ENCODE results near the gene PCDHAC2. TPM values are rescaled to one million over a fixed set of nuclear protein-coding genes. Genes with fewer than 3 reads are reported as not detected.

PCDHAC2 gene
- total and polyA plus RNA-seq, 4 donors, result 1.3 to 13.8 (median 3.4) TPM

GRCh38 chr5:140998921-140999410 lies 32.7 kb downstream of the PCDHAC2 start:
- DNase-seq, result no peak
- Histone ChIP-seq H3K9ac (ENCODE audit: insufficient read depth in 1 of 2, low read length in 2 of 2) (no peak overlapping the region), H3K9me3 (ENCODE audit: control insufficient read depth in 4 of 4, insufficient read depth in 3 of 4, low read length in 3 of 4) (no peaks in the 10 kb centered on the region), H3K36me3 (ENCODE audit: control insufficient read depth in 4 of 4, insufficient read depth in 4 of 4, low read length in 4 of 4) (no peaks in the 10 kb centered on the region), H3K4me3 (no peak overlapping the region), H3K27me3 (ENCODE audit: control insufficient read depth in 3 of 3, insufficient read depth in 3 of 3, low read length in 2 of 3) (no peaks in the 10 kb centered on the region), H3K4me1 (ENCODE audit: control insufficient read depth in 5 of 5, insufficient read depth in 5 of 5, low read length in 5 of 5) (peaks cover 0 to 14% (median 1%) of the 10 kb centered on the region in 5 donors), H3K27ac (ENCODE audit: low read depth in 1 of 2, low read length in 1 of 2) (no peak overlapping the region)
- WGBS, 2 donors, result 78 to 79% methylated on average over 2 of the region's 2 CpGs
- ATAC-seq (ENCODE audit: insufficient read depth, low FRiP score), result no peak
- no peak for TF ChIP-seq CTCF (IDR thresholded peaks at IDR 0.05; ENCODE audit: control extremely low read depth, extremely low read depth)

- DNase-seq (peak; percentile 35 to 58 (median 46)), ATAC-seq (ENCODE audit: insufficient read depth, low FRiP score) (no peak)
- Histone ChIP-seq H3K27me3 (ENCODE audit: control insufficient read depth in 3 of 3, insufficient read depth in 3 of 3, low read length in 2 of 3) (no peaks in the 10 kb centered on the region), H3K4me1 (ENCODE audit: control insufficient read depth in 5 of 5, insufficient read depth in 5 of 5, low read length in 5 of 5) (peaks cover 0 to 9% (median 0%) of the 10 kb centered on the region in 5 donors), H3K36me3 (ENCODE audit: control insufficient read depth in 4 of 4, insufficient read depth in 4 of 4, low read length in 4 of 4) (no peaks in the 10 kb centered on the region), H3K4me3 (no peak overlapping the region), H3K27ac (ENCODE audit: low read depth in 1 of 2, low read length in 1 of 2) (peak overlapping the region in 1 of 2 donors; percentile 75), H3K9me3 (ENCODE audit: control insufficient read depth in 4 of 4, insufficient read depth in 3 of 4, low read length in 3 of 4) (no peaks in the 10 kb centered on the region), H3K9ac (ENCODE audit: insufficient read depth in 1 of 2, low read length in 2 of 2) (peak overlapping the region in 1 of 2 donors; percentile 2)
- WGBS, 2 donors, result 2 to 7% methylated on average over 9 of the region's 9 CpGs
- no peak for TF ChIP-seq CTCF (IDR thresholded peaks at IDR 0.05; ENCODE audit: control extremely low read depth, extremely low read depth)
Observed at GRCh38 chr5:141001446-141001843, 35.2 kb downstream of the PCDHAC2 start.

GRCh38 chr5:141001844-141002604 lies 35.7 kb downstream of the PCDHAC2 start:
- Histone ChIP-seq H3K9me3 (ENCODE audit: control insufficient read depth in 4 of 4, insufficient read depth in 3 of 4, low read length in 3 of 4) (no peaks in the 10 kb centered on the region), H3K4me1 (ENCODE audit: control insufficient read depth in 5 of 5, insufficient read depth in 5 of 5, low read length in 5 of 5) (peaks cover 0 to 9% (median 0%) of the 10 kb centered on the region in 5 donors), H3K9ac (ENCODE audit: insufficient read depth in 1 of 2, low read length in 2 of 2) (peak overlapping the region in 1 of 2 donors; percentile 2), H3K27me3 (ENCODE audit: control insufficient read depth in 3 of 3, insufficient read depth in 3 of 3, low read length in 2 of 3) (no peaks in the 10 kb centered on the region), H3K4me3 (no peak overlapping the region), H3K36me3 (ENCODE audit: control insufficient read depth in 4 of 4, insufficient read depth in 4 of 4, low read length in 4 of 4) (no peaks in the 10 kb centered on the region), H3K27ac (ENCODE audit: low read depth in 1 of 2, low read length in 1 of 2) (peak overlapping the region in 1 of 2 donors; percentile 14)
- 4 to 5% methylated on average over 19 of the region's 19 CpGs for WGBS, 2 donors
- DNase-seq, result peak; percentile 57 to 63 (median 63)
- no peak for ATAC-seq (ENCODE audit: insufficient read depth, low FRiP score)
- TF ChIP-seq CTCF (IDR thresholded peaks at IDR 0.05; ENCODE audit: control extremely low read depth, extremely low read depth), result no peak
